Stimulated activated CD8-positive, alpha-beta memory T cell treated with anti-CD3 and anti-CD28 coated beads, Interleukin-15, amount 100 ng/mL, for 1 hour (primary cell): Measurements from ENCODE around the gene GSG1L.

Experiments used
- DNase-seq: peaks from one replicate; pipeline ENCODE4 v3.0.0-alpha.2; 2020; ENCODE audit warnings: low read depth

GSG1L gene

DNA sequence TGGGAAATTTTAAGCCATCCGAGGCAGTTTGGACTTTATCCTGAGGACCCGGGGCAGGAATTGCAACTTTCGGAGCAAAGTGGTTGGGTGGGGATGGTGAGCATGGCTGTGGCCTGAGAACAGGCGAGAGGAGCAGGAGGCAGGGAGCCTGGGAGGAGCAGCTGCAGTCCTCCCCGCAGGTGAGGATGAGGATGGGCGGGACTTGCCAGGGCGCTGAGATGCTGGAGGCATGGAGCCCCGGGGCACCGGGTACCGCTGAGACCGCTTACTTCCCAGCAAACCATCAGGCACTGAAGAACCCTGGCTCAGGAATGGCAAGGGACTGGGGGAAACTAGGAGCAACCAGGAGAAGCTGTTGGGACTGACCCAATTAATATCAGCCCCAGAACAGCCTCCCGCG is 210.8 kb downstream of the GSG1L start:
- DNase-seq = no peak

DNA sequence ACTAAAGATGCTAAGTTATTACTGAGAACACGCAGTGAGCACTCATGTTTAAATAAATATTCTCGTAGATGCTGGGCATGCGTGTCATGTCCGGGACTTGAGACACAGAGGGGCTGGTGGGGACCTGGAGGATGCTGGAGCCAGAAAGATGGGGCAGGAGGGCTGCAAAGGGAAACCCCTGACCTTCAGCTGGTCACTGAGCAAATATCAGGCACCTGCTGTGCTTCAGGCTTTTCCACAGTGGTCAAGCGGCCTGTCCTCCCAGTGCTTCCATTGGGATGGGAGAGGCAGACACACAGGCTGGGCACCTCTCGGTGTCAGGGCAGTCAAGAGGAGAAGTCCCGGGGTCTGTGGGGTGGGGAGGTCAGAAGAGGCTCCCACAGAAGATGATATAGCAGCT is 211.4 kb downstream of the GSG1L start:
- no peak for DNase-seq

DNA sequence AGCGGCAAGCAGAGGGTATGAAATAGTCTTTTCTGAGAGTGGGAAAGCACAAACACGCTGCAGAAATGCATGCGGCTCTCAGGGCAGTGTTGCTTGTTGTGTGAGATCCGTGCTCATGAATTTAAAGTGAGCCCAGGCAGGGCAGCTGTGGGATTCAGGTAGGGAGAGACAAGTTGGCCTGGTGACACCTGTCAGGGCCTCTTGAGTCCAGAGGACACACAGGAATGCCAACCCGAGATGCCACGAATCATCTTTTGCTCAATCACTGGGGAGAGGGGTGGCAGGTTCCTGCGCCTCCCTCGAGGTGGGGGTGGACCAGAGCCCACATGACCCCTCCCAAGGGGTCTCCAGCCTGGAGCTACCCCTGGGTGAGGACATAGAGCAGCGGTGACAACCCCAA is 211.9 kb downstream of the GSG1L start:
- no peak for DNase-seq

DNA sequence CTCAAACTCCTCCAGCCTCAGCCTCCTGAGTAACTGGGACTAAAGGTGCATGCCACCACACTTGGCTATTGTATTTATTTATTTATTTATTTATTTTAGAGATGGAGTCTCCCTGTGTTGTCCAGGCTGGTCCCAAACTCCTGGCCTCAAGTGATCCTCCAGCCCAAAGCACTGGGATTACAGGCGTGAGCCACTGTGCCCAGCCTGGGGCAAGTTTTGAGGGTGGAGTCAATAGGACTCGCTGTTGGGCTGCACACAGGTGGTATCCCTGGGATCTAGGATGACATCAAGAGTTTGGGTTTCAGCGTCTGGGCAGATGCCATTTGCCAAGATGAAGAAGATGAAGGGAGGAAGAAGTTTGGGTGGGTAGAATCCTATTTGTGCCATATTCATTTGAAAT is 213.9 kb downstream of the GSG1L start:
- DNase-seq = no peak

DNA sequence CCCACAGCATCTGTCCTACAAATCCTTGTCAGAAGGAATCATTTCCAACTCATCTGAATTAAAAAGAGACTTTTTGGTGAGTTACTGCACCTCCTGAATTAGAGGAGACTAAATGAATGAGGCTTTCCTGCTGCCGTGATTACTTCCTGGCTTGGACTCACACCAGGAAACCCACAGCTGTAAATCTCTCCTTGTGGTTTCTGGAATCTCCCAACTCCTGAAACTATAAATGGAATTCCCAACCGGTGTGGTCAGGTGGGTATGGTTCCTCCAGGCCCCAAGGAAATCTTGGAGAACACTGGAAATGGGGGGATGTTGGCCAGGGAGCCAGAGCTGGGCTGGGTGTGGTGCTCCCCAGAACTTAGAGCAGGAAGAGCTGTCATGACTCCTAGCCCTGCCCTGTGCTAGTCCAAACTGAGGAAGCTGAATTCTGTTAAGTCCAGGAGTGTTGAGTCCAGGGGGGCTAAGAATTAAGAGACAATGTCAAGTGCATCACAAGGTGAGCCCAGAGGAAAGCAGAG is 216.4 kb downstream of the GSG1L start:
- no peak for DNase-seq

DNA sequence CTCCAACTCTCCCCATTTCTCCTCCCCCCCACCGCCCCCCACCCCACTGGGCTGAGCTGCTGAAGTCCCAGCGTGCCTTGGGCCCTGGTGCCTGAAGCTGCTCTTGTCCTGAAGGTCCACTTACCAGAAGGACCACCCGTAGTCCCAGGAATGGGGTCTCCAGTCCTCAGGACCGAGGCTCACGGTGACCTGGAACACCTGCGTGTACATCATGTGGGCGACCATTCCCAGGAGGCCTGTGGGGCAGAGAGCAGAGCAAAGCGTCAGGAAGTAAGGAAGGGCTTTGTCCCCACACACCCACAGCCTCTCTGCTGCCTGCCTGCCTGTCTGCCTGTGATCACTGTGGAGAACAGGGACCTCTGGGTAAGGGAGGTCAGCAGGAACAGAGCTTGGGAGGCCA is 218.7 kb downstream of the GSG1L start:
- DNase-seq = no peak

DNA sequence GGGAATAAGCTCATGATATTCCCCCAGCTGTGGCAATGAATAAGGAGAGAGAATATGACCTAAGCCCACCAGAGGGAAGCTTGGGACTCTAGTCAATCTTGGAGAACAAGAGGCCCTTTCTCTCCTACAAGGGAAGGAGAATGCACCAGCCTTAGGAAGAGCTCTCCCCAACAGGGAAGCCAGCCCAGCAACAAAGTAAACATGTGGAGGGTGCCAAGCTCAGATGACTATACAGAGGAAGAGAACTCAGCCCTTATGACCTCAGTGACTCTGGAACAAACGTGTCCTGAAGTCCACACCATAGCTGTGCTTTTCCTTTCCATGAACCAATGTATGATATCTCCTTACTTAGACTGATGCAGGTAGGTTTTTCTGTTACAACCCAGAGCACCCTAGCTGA is 219.7 kb downstream of the GSG1L start:
- DNase-seq = no peak

DNA sequence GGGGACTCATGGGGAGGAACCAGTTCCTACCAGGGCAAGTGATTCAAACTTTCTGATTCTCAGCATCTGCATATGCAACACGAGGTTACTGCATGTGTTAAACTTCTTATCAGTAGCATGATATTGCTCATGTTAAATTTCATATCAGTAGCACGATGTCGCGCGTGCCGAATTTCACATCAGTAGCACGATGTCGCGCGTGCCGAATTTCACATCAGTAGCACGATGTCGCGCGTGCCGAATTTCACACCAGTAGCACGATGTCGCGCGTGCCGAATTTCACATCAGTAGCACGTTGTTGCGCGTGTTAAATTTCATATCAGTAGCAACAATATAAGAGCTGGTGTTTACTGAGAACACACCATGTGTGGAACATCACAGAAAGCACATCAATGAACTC is 221.6 kb downstream of the GSG1L start:
- DNase-seq = no peak

DNA sequence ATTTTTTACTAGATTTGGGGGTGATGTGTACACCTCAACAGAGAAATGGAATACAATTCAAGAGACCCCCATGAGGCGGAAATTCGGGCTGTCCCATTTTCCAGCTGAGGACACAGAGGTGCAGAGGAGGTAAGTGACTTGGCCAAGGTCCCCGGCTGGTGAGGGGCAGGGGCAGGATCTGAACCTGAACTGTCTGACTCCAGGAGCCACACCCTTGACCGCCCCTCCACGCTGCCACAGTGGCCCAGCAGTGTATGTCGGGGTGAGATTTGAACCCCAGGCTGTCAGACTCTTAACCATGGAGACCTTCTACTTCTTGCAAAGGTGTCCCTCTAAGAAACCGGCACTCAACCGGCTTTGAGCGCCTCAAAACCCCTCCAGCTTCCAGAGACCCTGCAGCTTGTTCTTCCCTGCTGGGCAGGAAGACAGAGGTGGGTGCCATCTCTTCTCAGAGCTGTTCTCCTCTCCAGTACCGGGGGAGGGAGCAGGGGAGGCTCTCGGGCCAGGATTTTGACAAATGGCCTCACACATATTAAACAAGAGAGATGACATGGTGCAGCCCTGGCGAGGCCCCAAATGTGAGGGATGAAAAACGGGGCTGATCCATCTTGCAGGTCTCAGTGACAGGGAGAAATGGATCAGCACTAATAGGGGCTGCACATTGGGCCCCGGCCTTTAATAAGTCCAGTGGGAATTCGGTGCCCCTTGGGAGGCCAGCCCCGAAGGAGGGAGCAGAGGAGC is 222.3 kb downstream of the GSG1L start:
- no peak for DNase-seq

DNA sequence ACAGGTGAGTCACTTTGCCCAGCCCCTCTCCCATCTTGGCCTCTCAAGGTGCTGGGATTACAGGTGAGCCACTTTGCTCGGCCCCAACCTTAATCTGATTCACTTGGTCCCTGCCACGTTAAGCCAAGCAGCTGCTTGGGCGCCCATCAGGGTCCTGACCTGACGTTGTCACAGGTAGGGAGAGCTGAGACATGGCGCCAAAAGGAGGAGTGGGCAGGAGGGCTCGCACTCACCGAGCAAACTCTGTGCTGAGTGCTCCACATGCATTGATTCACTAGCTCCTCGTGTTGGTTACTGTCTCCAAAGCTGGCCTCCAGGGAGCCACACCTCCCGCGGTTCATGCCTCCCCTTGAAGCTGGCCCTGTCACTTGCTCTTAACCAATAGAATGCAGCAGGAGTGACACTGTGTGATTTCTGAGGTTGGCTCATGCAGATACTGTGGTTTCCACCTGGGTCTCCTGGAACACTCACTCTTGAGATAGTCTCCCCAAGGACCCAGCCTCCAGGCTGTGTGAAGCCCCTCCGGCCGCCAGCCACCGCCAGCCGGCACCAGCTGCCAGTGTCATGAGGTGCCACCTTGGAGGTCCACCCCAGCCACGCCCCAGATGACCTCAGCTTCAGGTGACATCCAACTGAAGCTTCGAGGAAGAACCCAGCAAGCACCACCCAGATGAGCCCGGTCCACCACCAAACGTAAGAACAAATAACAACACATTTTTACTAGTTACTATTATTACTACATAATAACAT is 223.0 kb downstream of the GSG1L start:
- DNase-seq = no peak

DNA sequence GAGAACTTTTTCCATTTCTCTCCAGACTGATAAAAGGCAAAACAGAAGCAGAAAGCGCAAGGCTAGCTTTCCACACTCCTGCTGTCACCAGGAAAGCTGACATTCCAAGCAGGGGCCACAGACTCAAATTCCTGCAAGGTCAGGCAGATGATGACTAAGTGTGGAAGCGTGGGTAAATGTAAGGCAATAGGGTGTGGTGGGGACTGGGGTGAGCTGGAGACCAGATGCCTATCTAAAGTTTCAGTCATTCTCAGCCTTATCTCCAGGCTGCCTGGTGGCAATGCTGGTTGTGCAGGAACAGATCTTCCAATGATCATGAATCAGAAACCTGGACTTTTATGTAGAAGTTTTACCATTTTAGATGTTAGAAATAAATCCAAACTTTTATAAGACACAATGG is 224.1 kb downstream of the GSG1L start:
- no peak for DNase-seq

DNA sequence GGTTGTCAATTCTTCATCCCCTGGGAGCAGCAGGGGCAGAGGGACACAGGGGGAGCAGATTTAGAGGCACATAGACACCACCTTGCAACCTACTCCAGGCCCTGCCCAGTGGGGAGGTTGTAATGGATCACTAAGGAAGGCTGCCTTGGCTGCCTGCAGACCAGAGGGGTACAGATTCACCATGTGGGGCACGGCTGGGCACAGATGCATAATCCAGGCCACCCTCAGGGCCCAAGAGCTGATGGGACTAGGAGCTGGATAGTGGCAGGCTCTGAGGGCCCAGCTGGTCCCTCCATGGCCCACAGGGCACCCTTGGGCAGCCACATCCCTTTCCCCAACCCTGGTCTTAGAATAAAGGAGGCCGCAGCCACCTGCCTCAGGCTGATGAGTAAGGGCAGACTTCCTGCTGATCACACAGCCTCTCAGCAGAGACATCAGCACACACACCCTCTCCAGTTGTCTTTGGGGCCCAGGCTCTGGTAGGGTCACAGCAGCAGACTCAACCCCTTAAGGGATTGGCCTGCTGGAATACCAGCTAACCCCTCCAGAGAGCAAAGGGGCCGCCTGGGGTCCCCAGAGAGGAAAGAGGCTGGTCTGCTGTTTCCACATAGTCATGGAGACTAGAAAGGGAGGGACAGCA is 224.9 kb downstream of the GSG1L start:
- DNase-seq = no peak

DNA sequence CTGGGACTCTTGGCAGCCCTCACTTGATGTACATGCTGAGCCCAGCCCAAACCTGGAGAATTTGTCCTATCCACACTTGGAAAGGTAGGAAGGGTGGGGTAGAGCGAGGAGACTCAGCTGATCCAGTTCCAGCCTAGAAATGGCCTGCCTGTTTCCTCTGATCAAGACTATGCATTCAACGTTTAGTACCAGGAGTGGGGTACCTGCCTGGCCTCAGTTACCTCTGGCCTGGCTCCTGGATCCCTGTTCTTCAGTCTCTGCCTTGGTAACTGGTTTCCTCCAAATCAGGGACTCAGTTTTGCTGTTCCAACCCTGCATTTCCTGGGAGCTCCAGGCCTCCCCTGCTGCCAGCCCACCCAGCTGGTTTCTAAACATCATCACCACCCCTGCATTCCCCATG is 233.5 kb downstream of the GSG1L start:
- DNase-seq = no peak

DNA sequence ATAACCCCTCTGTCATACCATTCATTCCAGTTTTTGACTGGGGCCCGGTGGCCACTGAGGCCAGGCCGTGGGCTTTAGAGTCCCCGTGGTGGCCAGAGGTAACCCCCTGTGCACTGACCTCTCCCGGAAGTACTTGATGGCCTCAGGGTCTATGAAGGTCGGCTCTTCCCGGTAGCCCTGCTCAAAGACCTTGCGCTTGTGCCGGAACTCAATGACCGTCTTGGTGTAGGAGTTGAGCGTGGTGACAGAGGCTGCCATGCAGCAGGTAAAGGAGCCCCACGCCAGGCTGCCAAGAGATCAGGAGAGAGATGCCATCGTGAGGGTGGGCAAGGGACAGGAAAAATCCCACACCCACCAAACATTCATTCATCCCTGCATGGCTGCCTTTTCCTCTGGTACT is 234.8 kb downstream of the GSG1L start:
- no peak for DNase-seq

DNA sequence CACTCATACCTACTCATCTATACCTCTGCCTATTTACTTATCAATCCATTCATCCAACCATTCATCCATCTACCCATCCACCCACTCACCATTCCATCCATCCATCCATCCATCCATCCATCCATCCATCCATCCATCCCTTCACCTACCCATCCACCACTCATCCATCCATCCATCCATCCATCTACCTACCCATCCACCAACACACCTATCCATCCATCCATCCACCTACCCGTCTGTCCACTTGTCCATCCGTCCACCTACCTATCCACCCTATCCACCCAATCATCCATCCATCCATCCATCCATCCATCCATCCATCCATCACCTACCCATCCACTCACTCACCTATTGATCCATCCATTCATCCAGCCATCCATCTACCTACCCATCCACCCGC is 235.7 kb downstream of the GSG1L start:
- DNase-seq = no peak

DNA sequence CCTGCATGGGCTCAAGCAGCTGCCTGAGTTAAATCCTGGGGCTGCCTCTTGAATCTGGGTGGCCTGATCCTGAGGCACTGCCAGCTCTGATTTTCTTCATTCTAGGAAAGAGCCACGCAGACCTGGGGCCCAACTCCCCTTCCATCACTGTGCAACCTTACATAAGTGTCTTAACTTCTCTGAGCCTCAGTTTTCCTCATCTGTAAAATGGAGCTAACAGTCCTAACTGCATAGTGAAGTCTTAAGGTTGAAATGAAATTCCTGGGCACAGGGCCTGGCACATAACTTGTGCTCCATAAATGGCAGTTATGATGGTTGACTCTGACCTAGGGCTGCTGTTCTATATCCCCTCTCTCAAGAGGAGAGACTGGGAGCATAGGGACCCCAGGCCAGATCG is 236.6 kb downstream of the GSG1L start:
- DNase-seq = no peak

DNA sequence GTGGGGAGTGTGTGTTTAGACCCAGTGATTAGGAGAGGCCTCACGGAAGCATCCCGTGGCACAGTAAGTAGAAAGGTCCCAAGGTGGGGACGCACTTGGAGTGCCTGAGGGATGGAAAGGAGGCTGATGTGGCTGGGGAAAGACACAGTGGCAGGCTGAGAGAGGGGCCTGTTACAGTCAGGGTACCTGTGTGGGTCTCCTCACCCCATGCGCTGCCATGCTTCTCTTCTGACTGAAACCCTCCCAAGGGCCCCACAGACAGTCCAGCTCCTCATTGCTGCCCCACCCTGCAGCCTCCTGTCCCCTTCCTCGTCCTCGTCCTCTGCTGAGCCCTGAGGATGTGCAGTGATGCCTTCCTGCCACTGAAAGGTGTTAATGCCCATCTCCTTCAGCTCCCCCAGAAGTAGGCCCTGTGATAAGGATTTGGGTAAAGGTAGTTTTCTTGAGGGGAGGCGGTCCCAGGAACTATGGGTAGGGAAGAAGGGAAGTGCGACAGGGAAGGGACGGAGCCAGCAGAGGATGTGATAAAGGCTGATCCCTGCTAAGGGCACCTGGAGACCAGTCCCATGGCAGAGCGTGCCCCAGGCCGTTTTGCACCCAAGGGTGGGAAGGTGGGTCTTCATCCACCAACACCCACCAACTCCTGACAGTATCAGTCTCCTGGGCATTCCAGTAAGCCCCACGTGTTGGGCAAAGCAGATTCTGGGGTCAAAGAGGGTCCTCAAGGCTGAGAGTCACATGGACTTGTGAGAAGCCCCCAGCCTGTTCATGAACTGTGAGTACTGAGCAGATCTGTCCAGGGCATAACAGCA is 237.2 kb downstream of the GSG1L start:
- DNase-seq = no peak

DNA sequence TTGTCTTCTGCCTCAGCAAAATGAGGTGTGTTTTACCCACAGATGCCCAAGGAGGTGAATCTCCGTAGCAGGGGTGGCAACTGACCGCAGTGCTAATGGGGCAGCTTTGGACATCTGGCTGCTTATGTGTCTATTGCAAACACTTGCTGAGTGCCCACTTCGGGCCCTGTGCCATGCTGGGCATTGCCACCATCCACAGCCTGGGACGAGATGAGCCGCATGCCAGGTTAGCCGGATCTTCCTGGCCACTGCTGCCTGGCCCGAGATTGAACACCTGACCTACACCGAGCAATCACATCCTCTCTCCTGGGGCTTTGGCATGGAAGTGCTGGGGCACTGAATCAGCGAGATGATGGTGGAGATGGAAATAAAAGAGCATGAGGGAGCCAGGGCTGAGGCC is 238.7 kb downstream of the GSG1L start:
- no peak for DNase-seq

DNA sequence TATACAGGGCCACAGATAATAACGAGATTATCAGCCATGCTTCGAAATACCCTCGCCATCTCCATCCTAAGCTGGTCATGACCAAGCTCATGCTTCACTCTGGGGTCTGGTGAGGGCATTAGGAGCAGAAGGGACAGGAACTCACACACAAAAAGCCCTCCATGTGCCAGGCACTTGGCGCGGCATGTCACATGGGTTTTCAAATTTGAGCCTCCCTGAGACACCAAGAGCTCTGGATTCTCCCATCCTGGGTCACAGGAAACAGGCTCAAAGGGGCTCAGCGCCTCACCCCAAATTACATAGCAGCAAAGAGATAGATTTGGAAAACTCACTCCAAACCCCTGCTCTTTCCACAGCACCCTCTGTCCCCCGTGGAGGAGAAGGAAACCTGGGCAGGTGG is 239.5 kb downstream of the GSG1L start:
- no peak for DNase-seq

DNA sequence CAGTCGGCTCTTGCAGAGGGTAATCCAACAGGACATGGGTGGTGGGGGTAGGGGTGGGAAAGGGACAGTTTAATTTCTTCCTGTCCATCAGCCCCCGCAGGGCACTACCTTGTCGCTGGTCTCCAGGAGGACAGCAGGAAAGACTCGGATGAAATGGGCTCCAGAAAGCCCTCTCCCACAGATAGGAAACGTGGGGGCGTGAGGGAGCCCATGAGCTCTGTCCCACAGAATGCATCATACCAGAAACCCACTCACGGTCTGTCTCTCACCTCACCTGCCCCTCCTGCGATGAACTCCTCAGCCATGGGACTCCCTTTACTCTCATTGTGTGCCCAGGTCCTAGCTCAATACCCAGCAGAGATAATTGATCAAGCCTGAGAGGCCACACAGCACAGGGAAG is 240.1 kb downstream of the GSG1L start:
- no peak for DNase-seq

DNA sequence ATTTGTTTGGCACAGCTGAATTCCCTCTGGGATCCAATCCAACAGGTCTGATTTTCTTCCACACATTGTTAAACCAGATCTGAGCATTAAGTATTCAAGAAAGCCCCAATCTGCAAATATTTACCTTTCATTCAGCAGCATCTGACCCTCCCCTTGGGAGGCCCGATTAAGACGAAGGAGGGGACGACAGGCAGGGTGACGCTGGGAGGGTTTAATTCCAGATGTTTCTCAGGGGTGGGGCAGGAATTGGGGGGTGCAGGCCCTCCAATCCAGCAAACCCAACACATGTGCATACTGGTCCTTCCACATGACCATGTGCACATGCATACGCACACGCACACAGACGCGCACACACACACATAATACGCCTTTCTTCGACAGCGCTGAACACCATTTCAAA is 240.5 kb downstream of the GSG1L start:
- no peak for DNase-seq

DNA sequence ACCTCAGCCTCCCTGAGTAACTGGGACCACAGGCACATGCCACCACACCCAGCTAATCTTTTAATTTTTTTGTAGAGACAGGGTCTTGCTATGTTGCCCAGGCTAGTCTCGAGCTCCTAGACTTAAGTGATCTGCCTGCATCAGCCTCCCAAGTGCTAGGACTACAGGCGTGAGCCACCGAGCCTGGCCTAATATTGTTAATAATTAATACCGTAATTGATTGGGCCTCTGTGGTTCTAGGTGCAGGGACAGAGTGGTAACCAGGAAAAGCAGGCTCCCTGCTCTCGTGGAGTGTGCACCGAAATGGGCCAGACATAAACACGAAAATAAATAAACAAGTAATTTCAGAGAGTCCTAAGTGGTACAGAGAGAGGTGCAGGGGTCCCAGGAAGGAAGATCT is 241.0 kb downstream of the GSG1L start:
- DNase-seq = no peak
